Neuronal stem cell (in vitro differentiated cells): ENCODE measurements around the gene MFN2.

ENCODE experiments used
- DNase-seq: peaks from one replicate; pipeline ENCODE4 v3.0.0-alpha.2; 2013; ENCODE audit warnings: low spot score
- H2AFZ ChIP-seq: one replicate; pipeline ENCODE4 v1.6.1; 2013; ENCODE audit warnings: mild to moderate bottlenecking, low read length, inconsistent platforms
- H2AK5ac ChIP-seq: 2 replicates; pipeline ENCODE4 v1.6.1; 2013; ENCODE audit warnings: low read depth, mild to moderate bottlenecking, inconsistent platforms, low read length, moderate library complexity, mixed read lengths
- H2BK120ac ChIP-seq: 2 replicates; pipeline ENCODE4 v1.6.1; 2013; ENCODE audit warnings: low read depth, mild to moderate bottlenecking, inconsistent platforms, low read length, moderate library complexity, mixed read lengths
- H2BK12ac ChIP-seq: one replicate; pipeline ENCODE4 v1.6.1; 2013; ENCODE audit warnings: low read length, inconsistent platforms
- H2BK15ac ChIP-seq: 2 replicates; pipeline ENCODE4 v1.6.1; 2013; ENCODE audit warnings: mild to moderate bottlenecking, low read length, inconsistent platforms, mixed read lengths
- H2BK5ac ChIP-seq: one replicate; pipeline ENCODE4 v1.6.1; 2013; ENCODE audit warnings: inconsistent platforms, mild to moderate bottlenecking, low read length, moderate library complexity
- H3K14ac ChIP-seq: one replicate; pipeline ENCODE4 v1.6.1; 2013; ENCODE audit warnings: low read length, inconsistent platforms
- H3K18ac ChIP-seq: 2 replicates; pipeline ENCODE4 v1.6.1; 2013; ENCODE audit warnings: low read length, inconsistent platforms
- H3K23ac ChIP-seq: 2 replicates; pipeline ENCODE4 v1.6.1; 2013; ENCODE audit warnings: low read depth, mild to moderate bottlenecking, mixed read lengths, low read length, inconsistent platforms; ENCODE audit not compliant: poor library complexity
- H3K27ac ChIP-seq: replicated peaks from 3 replicates; pipeline ENCODE4 v1.5.1; 2013; ENCODE audit warnings: low read length, inconsistent platforms
- H3K27me3 ChIP-seq, 3 experiments: 2 replicates each; pipeline ENCODE4 v1.6.1; 2013; ENCODE audit warnings: low read length in 3 of 3, mild to moderate bottlenecking in 2 of 3, inconsistent platforms in 1 of 3, low read depth in 1 of 3, mixed read lengths in 1 of 3, moderate library complexity in 1 of 3; ENCODE audit not compliant: control insufficient read depth in 3 of 3, insufficient read depth in 3 of 3
- H3K36me3 ChIP-seq, 2 donors: replicated peaks in 1 of 2; 2 replicates each; pipeline ENCODE4 v1.6.1; 2013; ENCODE audit warnings: low read length in 2 of 2; ENCODE audit not compliant: control insufficient read depth in 2 of 2, insufficient read depth in 2 of 2
- H3K4ac ChIP-seq: 2 replicates; pipeline ENCODE4 v1.6.1; 2013; ENCODE audit warnings: inconsistent platforms, mild to moderate bottlenecking, low read length, moderate library complexity
- H3K4me1 ChIP-seq, 2 donors: 1 replicate in 1 of 2; 2 replicates in 1 of 2; pipeline ENCODE4 v1.6.1; 2013; ENCODE audit warnings: low read length in 2 of 2, low read depth in 1 of 2; ENCODE audit not compliant: control insufficient read depth in 2 of 2, insufficient read depth in 1 of 2
- H3K4me2 ChIP-seq: one replicate; pipeline ENCODE4 v1.6.1; 2013; ENCODE audit warnings: mild to moderate bottlenecking, low read length, inconsistent platforms; ENCODE audit not compliant: insufficient read depth, poor library complexity, severe bottlenecking
- H3K4me3 ChIP-seq, 2 donors: 2 replicates each; pipeline ENCODE4 v1.5.1; 2013; ENCODE audit warnings: low read length in 2 of 2, mild to moderate bottlenecking in 2 of 2, inconsistent platforms in 1 of 2, moderate library complexity in 1 of 2
- H3K79me1 ChIP-seq: one replicate; pipeline ENCODE4 v1.6.1; 2013; ENCODE audit warnings: low read depth, mild to moderate bottlenecking, inconsistent platforms, low read length, moderate library complexity
- H3K9ac ChIP-seq: one replicate; pipeline ENCODE4 v1.6.1; 2013; ENCODE audit warnings: mild to moderate bottlenecking, low read depth, low read length, inconsistent platforms; ENCODE audit not compliant: poor library complexity
- H3K9me3 ChIP-seq, 2 donors: replicated peaks in 1 of 2; 2 replicates each; pipeline versions ENCODE3 to v1.6.1; 2013; ENCODE audit warnings: low read length in 2 of 2, mild to moderate bottlenecking in 2 of 2, inconsistent platforms in 1 of 2, low read depth in 1 of 2, mixed read lengths in 1 of 2, moderate library complexity in 1 of 2; ENCODE audit not compliant: control insufficient read depth in 2 of 2, insufficient read depth in 1 of 2
- H4K8ac ChIP-seq: one replicate; pipeline ENCODE4 v1.6.1; 2013; ENCODE audit warnings: low read depth, mild to moderate bottlenecking, inconsistent platforms, low read length, moderate library complexity
- H4K91ac ChIP-seq: one replicate; pipeline ENCODE4 v1.6.1; 2013; ENCODE audit warnings: low read length, low read depth, mild to moderate bottlenecking, inconsistent platforms; ENCODE audit not compliant: poor library complexity
- WGBS, 2 donors: extraction: QIAGEN DNeasy Blood & Tissue Kit; methylation state at CpG; one replicate each; pipeline ENCODE4 v1.1.7; 2013; ENCODE audit warnings: missing lambda C conversion rate in 2 of 2, mixed read lengths in 1 of 2; ENCODE audit not compliant: insufficient read length in 2 of 2, insufficient replicate concordance in 1 of 2; ENCODE audit errors: extremely low coverage in 2 of 2; 5-methylcytosine and 5-hydroxymethylcytosine counted together

Gene MFN2

GRCh38 chr1:11944358-11944931, 35.8 kb upstream of the MFN2 start:
- H2AFZ ChIP-seq, result peak overlapping the region; percentile 74
- peak overlapping the region; percentile 82 for H2AK5ac ChIP-seq
- no CpG with 5 or more reads among the region's 12 CpGs for WGBS, 2 donors
- H2BK15ac ChIP-seq, result peak overlapping the region; percentile 81
- no peak overlapping the region for H4K91ac ChIP-seq
- no peaks in the 10 kb centered on the region for H3K79me1 ChIP-seq
- peaks cover 8% of the 10 kb centered on the region in 2 donors for H3K4me1 ChIP-seq
- H3K9me3 ChIP-seq, result peaks cover 1 to 5% of the 10 kb centered on the region in 2 donors
- peaks cover 4 to 18% of the 10 kb centered on the region in 2 donors for H3K36me3 ChIP-seq
- H3K18ac ChIP-seq, result peak overlapping the region; percentile 95
- H3K23ac ChIP-seq, result peak overlapping the region; percentile 68
- H3K4ac ChIP-seq, result peak overlapping the region; percentile 80
- H2BK5ac ChIP-seq, result peak overlapping the region; percentile 62
- H3K9ac ChIP-seq, result no peak overlapping the region
- H3K4me2 ChIP-seq, result peak overlapping the region; percentile 60
- H2BK120ac ChIP-seq, result peak overlapping the region; percentile 92
- H3K14ac ChIP-seq, result peak overlapping the region; percentile 14
- H2BK12ac ChIP-seq, result peak overlapping the region; percentile 24
- peak overlapping the region; percentile 57 for H3K27ac ChIP-seq
- DNase-seq, result peak; percentile 42
- no peak overlapping the region for H3K4me3 ChIP-seq
- H4K8ac ChIP-seq, result peak overlapping the region; percentile 57
- no peaks in the 10 kb centered on the region for H3K27me3 ChIP-seq

DNA sequence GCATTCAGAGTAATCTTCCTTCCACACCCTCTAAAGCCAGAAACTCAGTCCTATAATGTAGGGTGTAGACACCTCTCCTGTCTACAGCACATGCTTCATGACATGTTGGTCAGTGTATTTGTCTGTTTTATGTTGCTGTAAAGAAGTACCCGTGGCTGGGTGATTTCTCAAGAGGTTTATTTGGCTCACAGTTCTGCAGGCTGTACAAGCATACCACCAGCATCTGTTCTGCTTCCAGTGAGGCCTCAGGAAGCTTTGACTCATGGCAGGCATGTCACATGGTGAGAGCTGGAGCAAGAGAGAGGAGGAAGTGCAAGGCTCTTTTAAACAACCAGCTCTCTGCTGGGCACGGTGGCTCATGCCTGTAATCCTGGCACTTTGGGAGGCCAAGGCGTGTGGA, 33.6 kb upstream of the MFN2 start:
- H2AK5ac ChIP-seq, result no peak overlapping the region
- no peak overlapping the region for H2BK5ac ChIP-seq
- H4K8ac ChIP-seq, result no peak overlapping the region
- no peak overlapping the region for H3K23ac ChIP-seq
- H4K91ac ChIP-seq, result no peak overlapping the region
- peaks cover 8 to 34% of the 10 kb centered on the region in 2 donors for H3K36me3 ChIP-seq
- H3K9ac ChIP-seq, result no peak overlapping the region
- H2BK15ac ChIP-seq, result no peak overlapping the region
- no peak overlapping the region for H3K14ac ChIP-seq
- no peak overlapping the region for H3K27ac ChIP-seq
- no CpG with 5 or more reads among the region's 3 CpGs for WGBS, 2 donors
- H3K4me2 ChIP-seq, result no peak overlapping the region
- no peak overlapping the region for H3K4ac ChIP-seq
- peaks cover 1 to 5% of the 10 kb centered on the region in 2 donors for H3K9me3 ChIP-seq
- no peak for DNase-seq
- H2BK120ac ChIP-seq, result no peak overlapping the region
- H3K79me1 ChIP-seq, result no peaks in the 10 kb centered on the region
- no peak overlapping the region for H2AFZ ChIP-seq
- H3K4me3 ChIP-seq, result no peak overlapping the region
- no peak overlapping the region for H3K18ac ChIP-seq
- H3K27me3 ChIP-seq, result no peaks in the 10 kb centered on the region
- H3K4me1 ChIP-seq, result peaks cover 8% of the 10 kb centered on the region in 2 donors
- no peak overlapping the region for H2BK12ac ChIP-seq

DNA sequence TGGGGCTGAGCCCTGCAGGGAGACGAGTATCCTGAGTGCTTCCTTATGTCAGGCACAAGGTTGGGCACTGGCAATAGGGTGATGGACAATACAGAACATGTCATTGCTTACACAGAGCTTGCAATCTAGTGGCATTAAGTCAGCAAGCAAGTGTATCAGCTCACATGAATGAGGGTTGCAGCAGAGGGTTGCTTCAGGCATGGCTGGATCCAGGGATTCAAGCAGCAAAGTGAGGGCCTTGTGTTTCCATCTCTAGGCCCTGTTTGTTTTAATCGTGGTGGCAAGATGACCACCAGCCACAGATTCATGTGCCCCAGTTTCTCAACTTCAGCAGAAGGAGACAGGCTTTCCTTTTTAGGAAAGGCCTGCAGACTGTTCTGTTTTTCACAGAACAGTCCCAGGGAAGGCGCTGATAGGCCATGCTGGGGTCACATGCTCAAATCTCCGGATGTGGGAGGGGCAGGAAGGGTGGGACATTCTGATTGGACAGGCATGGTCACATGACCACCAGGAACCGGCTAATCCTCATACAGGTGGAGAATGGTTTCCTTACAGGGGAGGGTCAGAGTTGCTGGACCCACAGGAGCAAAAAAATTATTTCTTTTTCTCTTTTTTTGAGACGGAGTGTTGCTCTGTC, 31.3 kb upstream of the MFN2 start:
- Histone ChIP-seq H3K27me3 (no peaks in the 10 kb centered on the region), H3K9me3 (peaks cover 1 to 5% of the 10 kb centered on the region in 2 donors), H2BK15ac (no peak overlapping the region), H3K18ac (no peak overlapping the region), H3K27ac (no peak overlapping the region), H2AK5ac (no peak overlapping the region), H2AFZ (no peak overlapping the region), H3K36me3 (peaks cover 11 to 40% of the 10 kb centered on the region in 2 donors), H2BK12ac (no peak overlapping the region), H3K23ac (no peak overlapping the region), H3K4me3 (no peak overlapping the region), H3K79me1 (no peaks in the 10 kb centered on the region), H4K8ac (no peak overlapping the region), H2BK120ac (no peak overlapping the region), H3K4me2 (no peak overlapping the region), H2BK5ac (no peak overlapping the region), H3K9ac (no peak overlapping the region), H3K4ac (no peak overlapping the region), H3K4me1 (peaks cover 5 to 8% of the 10 kb centered on the region in 2 donors), H3K14ac (no peak overlapping the region), H4K91ac (no peak overlapping the region)
- DNase-seq, result no peak
- no CpG with 5 or more reads among the region's 6 CpGs for WGBS, 2 donors

DNA sequence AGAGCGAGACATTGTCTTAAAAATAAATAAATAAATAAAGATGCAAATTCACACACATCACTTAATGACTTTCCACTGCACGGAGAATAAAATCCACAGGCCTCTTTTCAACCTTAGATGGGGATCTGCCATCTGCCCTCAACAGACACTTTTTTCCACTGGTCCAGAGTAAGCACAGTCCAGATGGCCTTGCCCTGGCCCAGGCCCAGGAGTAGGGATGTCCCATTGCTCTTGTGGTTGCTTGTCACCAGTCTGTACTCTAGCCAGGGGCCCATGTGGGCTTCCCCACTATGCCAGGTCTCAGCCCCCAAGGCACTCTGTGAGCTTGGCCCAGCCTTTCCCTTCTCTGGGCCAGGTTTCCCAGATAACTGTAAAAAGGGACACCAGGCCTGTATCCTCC, 28.3 kb upstream of the MFN2 start:
- H3K36me3 ChIP-seq, result peaks cover 17 to 58% of the 10 kb centered on the region in 2 donors
- no peak for DNase-seq
- no CpG with 5 or more reads among the region's 2 CpGs for WGBS, 2 donors

More for the DNA sequence above, 28.3 kb upstream of the MFN2 start:
- peaks cover 1 to 5% of the 10 kb centered on the region in 2 donors for H3K9me3 ChIP-seq
- no peaks in the 10 kb centered on the region for H3K4me1 ChIP-seq
- H2AK5ac ChIP-seq, result no peak overlapping the region
- no peak overlapping the region for H3K14ac ChIP-seq
- no peak overlapping the region for H2BK15ac ChIP-seq
- no peak overlapping the region for H3K23ac ChIP-seq
- H3K27me3 ChIP-seq, result no peaks in the 10 kb centered on the region
- no peak overlapping the region for H2BK5ac ChIP-seq
- H3K9ac ChIP-seq, result no peak overlapping the region
- no peak overlapping the region for H4K91ac ChIP-seq
- H3K27ac ChIP-seq, result no peak overlapping the region
- no peak overlapping the region for H3K18ac ChIP-seq
- no peak overlapping the region for H2BK12ac ChIP-seq
- no peak overlapping the region for H2BK120ac ChIP-seq
- no peak overlapping the region for H3K4me3 ChIP-seq
- no peak overlapping the region for H4K8ac ChIP-seq
- H3K4me2 ChIP-seq, result no peak overlapping the region
- H2AFZ ChIP-seq, result no peak overlapping the region
- no peak overlapping the region for H3K4ac ChIP-seq
- H3K79me1 ChIP-seq, result no peaks in the 10 kb centered on the region
